Measurements from ENCODE around the gene BBX.

- TF ChIP-seq POLR2A (IDR thresholded peaks at IDR 0.05; ENCODE audit: low read length) (no peak), GATA1 (IDR thresholded peaks at IDR 0.05; ENCODE audit: low read depth, low read length) (no peak)
Observed at GRCh38 chr3:107782054-107782453, 259.3 kb downstream of the BBX start.
